Measurements from ENCODE around the gene PAPSS2. TPM values are rescaled to one million over a fixed set of nuclear protein-coding genes. Genes with fewer than 3 reads are reported as not detected.
A peak's percentile ranks its signal among the peaks of the same experiment; 100 is the strongest.
"Not testable (repeated sequence)": the region's sequence is repeated elsewhere in the genome, so short reads cannot be mapped to it uniquely, and the experiment has no call there.

Gene PAPSS2
- 63.9 and 109 TPM in 2 replicates for total RNA-seq

- DNase-seq (ENCODE audit: extremely low read depth, low read depth, low spot score) = no peak
Measured at GRCh38 chr10:87659571-87660483, at the start of gene PAPSS2. Gene PAPSS2 (plus strand): TSS chr10:87659878. CDS start chr10:87659982, 104 bp downstream.

- not testable (repeated sequence) for DNase-seq (ENCODE audit: extremely low read depth, low read depth, low spot score)
Measured at GRCh38 chr10:87611341-87611740, 48.3 kb upstream of the PAPSS2 start.

- DNase-seq (ENCODE audit: extremely low read depth, low read depth, low spot score) = no peak
Measured at GRCh38 chr10:87612115-87612514, 47.6 kb upstream of the PAPSS2 start.

GRCh38 chr10:87613751-87614150 is 45.9 kb upstream of the PAPSS2 start:
- DNase-seq (ENCODE audit: extremely low read depth, low read depth, low spot score) = no peak

- no peak for DNase-seq (ENCODE audit: extremely low read depth, low read depth, low spot score)
Measured at GRCh38 chr10:87615856-87616255, 43.8 kb upstream of the PAPSS2 start.

- DNase-seq (ENCODE audit: extremely low read depth, low read depth, low spot score) = no peak
Measured at GRCh38 chr10:87617503-87617902, 42.2 kb upstream of the PAPSS2 start.

GRCh38 chr10:87618566-87619423 is 40.9 kb upstream of the PAPSS2 start:
- no peak for DNase-seq (ENCODE audit: extremely low read depth, low read depth, low spot score)

- DNase-seq (ENCODE audit: extremely low read depth, low read depth, low spot score) = no peak
Measured at GRCh38 chr10:87619705-87620104, 40.0 kb upstream of the PAPSS2 start.

GRCh38 chr10:87621440-87621839 is 38.2 kb upstream of the PAPSS2 start:
- DNase-seq (ENCODE audit: extremely low read depth, low read depth, low spot score) = not testable (repeated sequence)

- DNase-seq (ENCODE audit: extremely low read depth, low read depth, low spot score) = no peak
Measured at GRCh38 chr10:87622314-87623004, 37.2 kb upstream of the PAPSS2 start.

- DNase-seq (ENCODE audit: extremely low read depth, low read depth, low spot score) = no peak
Measured at GRCh38 chr10:87623191-87623590, 36.5 kb upstream of the PAPSS2 start.

GRCh38 chr10:87625661-87626060 is 34.0 kb upstream of the PAPSS2 start:
- no peak for DNase-seq (ENCODE audit: extremely low read depth, low read depth, low spot score)

- no peak for DNase-seq (ENCODE audit: extremely low read depth, low read depth, low spot score)
Measured at GRCh38 chr10:87626422-87626892, 33.2 kb upstream of the PAPSS2 start.

- DNase-seq (ENCODE audit: extremely low read depth, low read depth, low spot score) = no peak
Measured at GRCh38 chr10:87630171-87630570, 29.5 kb upstream of the PAPSS2 start.

- no peak for DNase-seq (ENCODE audit: extremely low read depth, low read depth, low spot score)
Measured at GRCh38 chr10:87632454-87632853, 27.2 kb upstream of the PAPSS2 start.

- no peak for DNase-seq (ENCODE audit: extremely low read depth, low read depth, low spot score)
Measured at GRCh38 chr10:87634311-87634710, 25.4 kb upstream of the PAPSS2 start.

- DNase-seq (ENCODE audit: extremely low read depth, low read depth, low spot score) = peak; percentile 57
Measured at GRCh38 chr10:87635498-87636312, 24.0 kb upstream of the PAPSS2 start.

GRCh38 chr10:87636313-87636915 is 23.3 kb upstream of the PAPSS2 start:
- DNase-seq (ENCODE audit: extremely low read depth, low read depth, low spot score) = no peak

- DNase-seq (ENCODE audit: extremely low read depth, low read depth, low spot score) = no peak
Measured at GRCh38 chr10:87639493-87639892, 20.2 kb upstream of the PAPSS2 start.

GRCh38 chr10:87640043-87640442 is 19.6 kb upstream of the PAPSS2 start:
- DNase-seq (ENCODE audit: extremely low read depth, low read depth, low spot score) = no peak
